ENCODE measurements around the gene KDM8. TPM values are rescaled to one million over a fixed set of nuclear protein-coding genes. Genes with fewer than 3 reads are reported as not detected.

Gene KDM8
- 5.1 TPM for polyA plus RNA-seq (2013, experiment 1 of 2)
- 4.5 TPM for polyA plus RNA-seq (2013, experiment 2 of 2)

- Histone ChIP-seq H3K18ac (ENCODE audit: low read length) (peak within 1 kb of the TSS; percentile 100), H3K4ac (ENCODE audit: low read length) (peak within 1 kb of the TSS; percentile 84)
- WGBS, 2 donors (ENCODE audit: extremely low coverage in 2 of 2, insufficient read length in 2 of 2, insufficient replicate concordance in 1 of 2) = no CpG with 5 or more reads among the region's 70 CpGs
Observed at GRCh38 chr16:27203507-27204311, at the start of gene KDM8. TSS of gene KDM8 (plus strand) at chr16:27203526. CDS start at chr16:27210124, 6,598 bp downstream.

GRCh38 chr16:27154705-27155521 lies 48.4 kb upstream of the KDM8 start:
- Histone ChIP-seq H2BK120ac (ENCODE audit: low read depth, low read length) (no peak overlapping the region), H2BK5ac (ENCODE audit: low read length) (no peak overlapping the region)

More at GRCh38 chr16:27203507-27204311, at the start of gene KDM8:
- Histone ChIP-seq H3K36me3 (replicated peaks in 1 of 2; ENCODE audit: control insufficient read depth in 2 of 2, insufficient read depth in 2 of 2, low read length in 2 of 2) (peaks cover 2 to 4% of the 10 kb centered on the region in 2 donors), H4K8ac (ENCODE audit: low read depth, low read length) (peak within 1 kb of the TSS; percentile 100), H4K91ac (ENCODE audit: low read depth, low read length, poor library complexity) (peak within 1 kb of the TSS; percentile 92), H2BK15ac (ENCODE audit: low read length) (peak within 1 kb of the TSS; percentile 73), H3K23ac (ENCODE audit: low read depth, low read length, poor library complexity) (peak within 1 kb of the TSS; percentile 98), H2BK120ac (ENCODE audit: low read depth, low read length) (no peak within 1 kb of the TSS), H3K4me3 (ENCODE audit: low read length in 2 of 2) (peak within 1 kb of the TSS; percentile 69 to 95), H3K79me1 (ENCODE audit: low read depth, low read length) (no peaks in the 10 kb centered on the region), H2AFZ (ENCODE audit: low read length) (peak within 1 kb of the TSS; percentile 91), H3K14ac (ENCODE audit: low read length) (peak within 1 kb of the TSS; percentile 91), H2AK5ac (ENCODE audit: low read depth, low read length) (peak within 1 kb of the TSS; percentile 86), H3K9me3 (replicated peaks in 1 of 2; ENCODE audit: control insufficient read depth in 2 of 2, insufficient read depth in 1 of 2, low read depth in 1 of 2, low read length in 2 of 2) (no peaks in the 10 kb centered on the region), H3K9ac (ENCODE audit: low read depth, low read length, poor library complexity) (peak within 1 kb of the TSS; percentile 100), H3K4me2 (ENCODE audit: insufficient read depth, low read length, poor library complexity, severe bottlenecking) (peak within 1 kb of the TSS; percentile 67), H3K27ac (replicated peaks; ENCODE audit: low read length) (peak within 1 kb of the TSS; percentile 99), H2BK12ac (ENCODE audit: low read length) (no peak within 1 kb of the TSS), H3K4me1 (ENCODE audit: control insufficient read depth in 2 of 2, insufficient read depth in 1 of 2, low read depth in 1 of 2, low read length in 2 of 2) (peaks cover 5 to 7% of the 10 kb centered on the region in 2 donors), H2BK5ac (ENCODE audit: low read length) (peak within 1 kb of the TSS; percentile 56), H3K27me3 (ENCODE audit: control insufficient read depth in 3 of 3, insufficient read depth in 3 of 3, low read depth in 1 of 3, low read length in 3 of 3) (no peaks in the 10 kb centered on the region)
- DNase-seq (ENCODE audit: low spot score) = peak; percentile 99

GRCh38 chr16:27156579-27156978 lies 46.7 kb upstream of the KDM8 start:
- Histone ChIP-seq H3K27me3 (ENCODE audit: control insufficient read depth in 3 of 3, insufficient read depth in 3 of 3, low read depth in 1 of 3, low read length in 3 of 3) (no peaks in the 10 kb centered on the region), H3K79me1 (ENCODE audit: low read depth, low read length) (no peaks in the 10 kb centered on the region), H3K4me1 (ENCODE audit: control insufficient read depth in 2 of 2, insufficient read depth in 1 of 2, low read depth in 1 of 2, low read length in 2 of 2) (no peaks in the 10 kb centered on the region), H3K9ac (ENCODE audit: low read depth, low read length, poor library complexity) (no peak overlapping the region), H3K36me3 (replicated peaks in 1 of 2; ENCODE audit: control insufficient read depth in 2 of 2, insufficient read depth in 2 of 2, low read length in 2 of 2) (no peaks in the 10 kb centered on the region), H2AK5ac (ENCODE audit: low read depth, low read length) (no peak overlapping the region), H2BK120ac (ENCODE audit: low read depth, low read length) (no peak overlapping the region), H3K18ac (ENCODE audit: low read length) (no peak overlapping the region), H2BK15ac (ENCODE audit: low read length) (no peak overlapping the region), H4K8ac (ENCODE audit: low read depth, low read length) (no peak overlapping the region), H3K9me3 (replicated peaks in 1 of 2; ENCODE audit: control insufficient read depth in 2 of 2, insufficient read depth in 1 of 2, low read depth in 1 of 2, low read length in 2 of 2) (no peaks in the 10 kb centered on the region), H3K23ac (ENCODE audit: low read depth, low read length, poor library complexity) (no peak overlapping the region), H4K91ac (ENCODE audit: low read depth, low read length, poor library complexity) (no peak overlapping the region), H3K4me2 (ENCODE audit: insufficient read depth, low read length, poor library complexity, severe bottlenecking) (no peak overlapping the region), H3K14ac (ENCODE audit: low read length) (no peak overlapping the region), H2BK12ac (ENCODE audit: low read length) (no peak overlapping the region), H3K27ac (replicated peaks; ENCODE audit: low read length) (no peak overlapping the region), H2BK5ac (ENCODE audit: low read length) (no peak overlapping the region), H2AFZ (ENCODE audit: low read length) (no peak overlapping the region), H3K4ac (ENCODE audit: low read length) (no peak overlapping the region), H3K4me3 (ENCODE audit: low read length in 2 of 2) (no peak overlapping the region)
- no peak for DNase-seq (ENCODE audit: low spot score)
- no CpG with 5 or more reads among the region's 3 CpGs for WGBS, 2 donors (ENCODE audit: extremely low coverage in 2 of 2, insufficient read length in 2 of 2, insufficient replicate concordance in 1 of 2)

More at GRCh38 chr16:27154705-27155521, 48.4 kb upstream of the KDM8 start:
- Histone ChIP-seq H3K27me3 (ENCODE audit: control insufficient read depth in 3 of 3, insufficient read depth in 3 of 3, low read depth in 1 of 3, low read length in 3 of 3) (no peaks in the 10 kb centered on the region), H3K9me3 (replicated peaks in 1 of 2; ENCODE audit: control insufficient read depth in 2 of 2, insufficient read depth in 1 of 2, low read depth in 1 of 2, low read length in 2 of 2) (no peaks in the 10 kb centered on the region), H3K4me3 (ENCODE audit: low read length in 2 of 2) (no peak overlapping the region), H3K36me3 (replicated peaks in 1 of 2; ENCODE audit: control insufficient read depth in 2 of 2, insufficient read depth in 2 of 2, low read length in 2 of 2) (no peaks in the 10 kb centered on the region), H2AK5ac (ENCODE audit: low read depth, low read length) (no peak overlapping the region), H4K91ac (ENCODE audit: low read depth, low read length, poor library complexity) (no peak overlapping the region), H3K9ac (ENCODE audit: low read depth, low read length, poor library complexity) (no peak overlapping the region), H2BK12ac (ENCODE audit: low read length) (no peak overlapping the region), H3K23ac (ENCODE audit: low read depth, low read length, poor library complexity) (no peak overlapping the region), H3K4me1 (ENCODE audit: control insufficient read depth in 2 of 2, insufficient read depth in 1 of 2, low read depth in 1 of 2, low read length in 2 of 2) (no peaks in the 10 kb centered on the region), H3K4me2 (ENCODE audit: insufficient read depth, low read length, poor library complexity, severe bottlenecking) (peak overlapping the region; percentile 15), H4K8ac (ENCODE audit: low read depth, low read length) (no peak overlapping the region), H3K14ac (ENCODE audit: low read length) (no peak overlapping the region), H3K18ac (ENCODE audit: low read length) (no peak overlapping the region), H3K27ac (replicated peaks; ENCODE audit: low read length) (no peak overlapping the region), H3K4ac (ENCODE audit: low read length) (no peak overlapping the region), H2BK15ac (ENCODE audit: low read length) (no peak overlapping the region), H3K79me1 (ENCODE audit: low read depth, low read length) (no peaks in the 10 kb centered on the region), H2AFZ (ENCODE audit: low read length) (peak overlapping the region; percentile 3)
- no CpG with 5 or more reads among the region's 24 CpGs for WGBS, 2 donors (ENCODE audit: extremely low coverage in 2 of 2, insufficient read length in 2 of 2, insufficient replicate concordance in 1 of 2)
- peak; percentile 65 for DNase-seq (ENCODE audit: low spot score)

GRCh38 chr16:27161398-27161797 lies 41.9 kb upstream of the KDM8 start:
- H2BK12ac ChIP-seq (ENCODE audit: low read length) = no peak overlapping the region
- no peaks in the 10 kb centered on the region for H3K9me3 ChIP-seq (replicated peaks in 1 of 2; ENCODE audit: control insufficient read depth in 2 of 2, insufficient read depth in 1 of 2, low read depth in 1 of 2, low read length in 2 of 2)
- H2BK15ac ChIP-seq (ENCODE audit: low read length) = no peak overlapping the region
- H2AK5ac ChIP-seq (ENCODE audit: low read depth, low read length) = no peak overlapping the region
- H3K4me2 ChIP-seq (ENCODE audit: insufficient read depth, low read length, poor library complexity, severe bottlenecking) = no peak overlapping the region
- H2BK5ac ChIP-seq (ENCODE audit: low read length) = no peak overlapping the region
- no peak overlapping the region for H3K27ac ChIP-seq (replicated peaks; ENCODE audit: low read length)
- no peak overlapping the region for H3K14ac ChIP-seq (ENCODE audit: low read length)
- no peaks in the 10 kb centered on the region for H3K79me1 ChIP-seq (ENCODE audit: low read depth, low read length)
- no peaks in the 10 kb centered on the region for H3K27me3 ChIP-seq (ENCODE audit: control insufficient read depth in 3 of 3, insufficient read depth in 3 of 3, low read depth in 1 of 3, low read length in 3 of 3)
- H3K23ac ChIP-seq (ENCODE audit: low read depth, low read length, poor library complexity) = no peak overlapping the region
- no peak overlapping the region for H3K18ac ChIP-seq (ENCODE audit: low read length)
- H3K9ac ChIP-seq (ENCODE audit: low read depth, low read length, poor library complexity) = no peak overlapping the region
- H4K91ac ChIP-seq (ENCODE audit: low read depth, low read length, poor library complexity) = no peak overlapping the region
- no peaks in the 10 kb centered on the region for H3K36me3 ChIP-seq (replicated peaks in 1 of 2; ENCODE audit: control insufficient read depth in 2 of 2, insufficient read depth in 2 of 2, low read length in 2 of 2)
- no peak overlapping the region for H2AFZ ChIP-seq (ENCODE audit: low read length)
- H3K4ac ChIP-seq (ENCODE audit: low read length) = no peak overlapping the region
- no peaks in the 10 kb centered on the region for H3K4me1 ChIP-seq (ENCODE audit: control insufficient read depth in 2 of 2, insufficient read depth in 1 of 2, low read depth in 1 of 2, low read length in 2 of 2)
- no peak overlapping the region for H4K8ac ChIP-seq (ENCODE audit: low read depth, low read length)
- H3K4me3 ChIP-seq (ENCODE audit: low read length in 2 of 2) = no peak overlapping the region
- WGBS, 2 donors (ENCODE audit: extremely low coverage in 2 of 2, insufficient read length in 2 of 2, insufficient replicate concordance in 1 of 2) = no CpG with 5 or more reads among the region's 3 CpGs
- no peak overlapping the region for H2BK120ac ChIP-seq (ENCODE audit: low read depth, low read length)
- no peak for DNase-seq (ENCODE audit: low spot score)
